Osteoblast (primary cell): ENCODE measurements around the gene PTPRF. TPM values are rescaled to one million over a fixed set of nuclear protein-coding genes. Genes with fewer than 3 reads are reported as not detected.

Experiments used
- DNase-seq: peaks from one replicate; pipeline ENCODE4 v3.0.0; 2011; ENCODE audit warnings: low spot score, mixed read lengths; ENCODE audit not compliant: insufficient read length; ENCODE audit errors: missing footprints
- H2AFZ ChIP-seq: 2 replicates; pipeline ENCODE4 v1.6.0; 2011; ENCODE audit warnings: mild to moderate bottlenecking, low read length
- H3K27ac ChIP-seq: 2 replicates; pipeline ENCODE4 v1.5.1; 2011; ENCODE audit warnings: mild to moderate bottlenecking, low read depth, low read length, moderate library complexity
- H3K27me3 ChIP-seq: 2 replicates; pipeline ENCODE4 v1.6.0; 2012; ENCODE audit warnings: mild to moderate bottlenecking, control low read depth, inconsistent platforms, low read length, moderate library complexity; ENCODE audit not compliant: insufficient read depth
- H3K36me3 ChIP-seq: 2 replicates; pipeline ENCODE4 v1.5.1; 2011; ENCODE audit warnings: mild to moderate bottlenecking, low read length, control low read depth, moderate library complexity; ENCODE audit not compliant: insufficient read depth
- H3K4me1 ChIP-seq: 2 replicates; pipeline ENCODE4 v1.5.1; 2011; ENCODE audit warnings: mild to moderate bottlenecking, low read length, control low read depth, moderate library complexity; ENCODE audit not compliant: insufficient read depth
- H3K4me2 ChIP-seq: 2 replicates; pipeline ENCODE4 v1.6.0; 2011; ENCODE audit warnings: mild to moderate bottlenecking, low read length; ENCODE audit not compliant: insufficient read depth
- H3K4me3 ChIP-seq: fragments of 200-600 bp; sonication (generic); 3 replicates; pipeline ENCODE4 v1.5.1; 2012; ENCODE audit warnings: mild to moderate bottlenecking, low read length, inconsistent platforms; ENCODE audit not compliant: insufficient read depth
- H3K79me2 ChIP-seq: 2 replicates; pipeline ENCODE4 v1.6.0; 2012; ENCODE audit warnings: mild to moderate bottlenecking, low read length, control low read depth, inconsistent platforms; ENCODE audit not compliant: insufficient read depth
- H3K9me3 ChIP-seq: 2 replicates; pipeline ENCODE4 v1.5.1; 2011; ENCODE audit warnings: low read depth, low read length, control low read depth
- H4K20me1 ChIP-seq: 2 replicates; pipeline ENCODE4 v1.6.0; 2012; ENCODE audit warnings: mild to moderate bottlenecking, low read length, control low read depth; ENCODE audit not compliant: insufficient read depth
- CTCF ChIP-seq: IDR thresholded peaks from 2 replicates; pipeline ENCODE4 v1.5.1; 2011; ENCODE audit warnings: mild to moderate bottlenecking, low read depth, low read length, moderate library complexity; ENCODE audit errors: extremely low read depth
- total RNA-seq: library from RNA; depleted of rRNA; stranded (reverse); fragments of >200 nt; gene quantifications from 2 replicates; pipeline ENCODE4 v1.2.3, GENCODE V29; 2012

PTPRF gene
- total RNA-seq, 1 donor: 13.0 TPM

- Histone ChIP-seq H2AFZ (peak overlapping the region; percentile 22), H3K4me2 (peak overlapping the region; percentile 89), H3K4me3 (no peak overlapping the region), H3K9me3 (no peaks in the 10 kb centered on the region), H3K4me1 (peaks cover 16% of the 10 kb centered on the region), H3K79me2 (peaks cover 28% of the 10 kb centered on the region), H3K27me3 (no peaks in the 10 kb centered on the region), H3K36me3 (no peaks in the 10 kb centered on the region), H4K20me1 (peaks cover 14% of the 10 kb centered on the region), H3K27ac (no peak overlapping the region)
- no peak for TF ChIP-seq CTCF
- DNase-seq: peak; percentile 82
These were observed 2.0 kb downstream of the PTPRF start for GRCh38 chr1:43532716-43533115.

- Histone ChIP-seq H3K36me3 (no peaks in the 10 kb centered on the region), H3K27me3 (no peaks in the 10 kb centered on the region), H3K4me3 (no peak overlapping the region), H3K27ac (no peak overlapping the region), H3K79me2 (peaks cover 29% of the 10 kb centered on the region), H4K20me1 (peaks cover 16% of the 10 kb centered on the region), H2AFZ (no peak overlapping the region), H3K9me3 (no peaks in the 10 kb centered on the region), H3K4me2 (no peak overlapping the region), H3K4me1 (peaks cover 16% of the 10 kb centered on the region)
- no peak for DNase-seq
- no peak for TF ChIP-seq CTCF
These were observed 2.9 kb downstream of the PTPRF start for GRCh38 chr1:43533584-43533983.

GRCh38 chr1:43534256-43534655 is 3.6 kb downstream of the PTPRF start:
- Histone ChIP-seq H3K4me1 (peaks cover 12% of the 10 kb centered on the region), H3K9me3 (no peaks in the 10 kb centered on the region), H2AFZ (no peak overlapping the region), H3K27me3 (no peaks in the 10 kb centered on the region), H3K36me3 (no peaks in the 10 kb centered on the region), H3K4me3 (no peak overlapping the region), H3K79me2 (peaks cover 29% of the 10 kb centered on the region), H3K4me2 (no peak overlapping the region), H3K27ac (no peak overlapping the region), H4K20me1 (peaks cover 16% of the 10 kb centered on the region)
- no peak for DNase-seq
- TF ChIP-seq CTCF: no peak

- Histone ChIP-seq H3K36me3 (no peaks in the 10 kb centered on the region), H3K9me3 (no peaks in the 10 kb centered on the region), H3K79me2 (peaks cover 29% of the 10 kb centered on the region), H3K4me1 (peaks cover 11% of the 10 kb centered on the region), H2AFZ (no peak overlapping the region), H4K20me1 (peaks cover 16% of the 10 kb centered on the region), H3K27me3 (no peaks in the 10 kb centered on the region), H3K4me2 (no peak overlapping the region), H3K4me3 (no peak overlapping the region), H3K27ac (no peak overlapping the region)
- DNase-seq: peak; percentile 68
- TF ChIP-seq CTCF: no peak
These were observed 5.6 kb downstream of the PTPRF start for GRCh38 chr1:43536196-43536863.
